Activated T-helper 17 cell treated with anti-CD3 and anti-CD28 coated beads, Interleukin-2, amount 50 U/mL, for 72 hours (primary cell): ENCODE data around the gene COX17. TPM values are rescaled to one million over a fixed set of nuclear protein-coding genes. Genes with fewer than 3 reads are reported as not detected.

Experiments used
- ATAC-seq: fragments of 150-1000 bp; cut with Tn5 transposase; replicated peaks from 2 replicates; pipeline ENCODE4 v1.10.0; 2021; ENCODE audit warnings: mild to moderate bottlenecking, moderate library complexity
- H3K27ac Mint-ChIP-seq: one replicate; pipeline ENCODE4 v1.8.0; 2022; ENCODE audit warnings: mixed read lengths
- H3K27me3 Mint-ChIP-seq: one replicate; pipeline ENCODE4 v1.8.0; 2022; ENCODE audit warnings: mixed read lengths
- H3K36me3 Mint-ChIP-seq: one replicate; pipeline ENCODE4 v1.8.0; 2022; ENCODE audit warnings: low read depth, mild to moderate bottlenecking, mixed read lengths
- H3K4me1 Mint-ChIP-seq: one replicate; pipeline ENCODE4 v1.8.0; 2022; ENCODE audit warnings: mixed read lengths
- H3K4me3 Mint-ChIP-seq: one replicate; pipeline ENCODE4 v1.8.0; 2022; ENCODE audit warnings: mild to moderate bottlenecking, mixed read lengths
- H3K9me3 Mint-ChIP-seq: one replicate; pipeline ENCODE4 v1.8.0; 2022; ENCODE audit warnings: mixed read lengths
- total RNA-seq, 2 donors: library from RNA; stranded (reverse); gene quantifications; one replicate each; pipeline ENCODE4 v1.2.3, GENCODE V29; 2022

Gene COX17
- total RNA-seq, 2 donors from 2014 or later: 55.7 to 65.4 TPM

DNA sequence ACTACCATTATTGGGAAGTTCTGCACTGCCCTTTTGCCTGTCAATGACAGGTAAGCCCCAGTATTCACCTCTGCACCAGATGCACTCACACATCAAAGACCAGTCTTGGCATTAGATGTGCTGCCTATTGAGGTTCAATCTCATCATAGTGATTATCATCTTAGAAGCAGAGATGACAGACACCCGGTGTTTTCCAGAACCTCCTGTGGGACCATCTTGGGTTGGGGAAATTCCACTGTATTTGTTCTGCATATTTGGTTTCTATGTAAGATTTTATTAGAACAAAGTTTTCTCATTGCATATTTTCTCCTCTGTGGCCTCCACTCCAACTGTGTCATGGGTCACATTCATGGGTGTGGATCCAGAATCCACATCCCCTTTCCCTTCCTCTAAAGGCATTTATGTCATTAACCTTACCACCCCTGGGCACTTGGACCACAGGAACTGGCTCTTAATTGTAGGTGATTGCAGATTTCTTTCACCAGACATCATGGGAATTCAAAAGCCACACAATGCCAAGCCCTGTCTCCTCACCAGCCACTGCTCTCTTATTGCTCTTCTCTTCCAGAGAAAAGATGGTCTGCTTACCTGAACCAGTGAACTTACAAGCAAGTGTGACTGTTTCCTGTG is 48.3 kb downstream of the COX17 start:
- peaks cover 38% of the 10 kb centered on the region for H3K4me1 Mint-ChIP-seq
- H3K27me3 Mint-ChIP-seq: no peaks in the 10 kb centered on the region
- no peaks in the 10 kb centered on the region for H3K9me3 Mint-ChIP-seq
- ATAC-seq: peak; percentile 43
- peak overlapping the region; percentile 79 for H3K4me3 Mint-ChIP-seq
- peak overlapping the region; percentile 95 for H3K27ac Mint-ChIP-seq
- H3K36me3 Mint-ChIP-seq: no peaks in the 10 kb centered on the region

- H3K4me1 Mint-ChIP-seq: peaks cover 38% of the 10 kb centered on the region
- peak overlapping the region; percentile 95 for H3K27ac Mint-ChIP-seq
- H3K27me3 Mint-ChIP-seq: no peaks in the 10 kb centered on the region
- no peaks in the 10 kb centered on the region for H3K36me3 Mint-ChIP-seq
- H3K9me3 Mint-ChIP-seq: no peaks in the 10 kb centered on the region
- peak; percentile 93 for ATAC-seq
- H3K4me3 Mint-ChIP-seq: peak overlapping the region; percentile 79
Observed at GRCh38 chr3:119628390-119628789, 48.8 kb downstream of the COX17 start.

DNA sequence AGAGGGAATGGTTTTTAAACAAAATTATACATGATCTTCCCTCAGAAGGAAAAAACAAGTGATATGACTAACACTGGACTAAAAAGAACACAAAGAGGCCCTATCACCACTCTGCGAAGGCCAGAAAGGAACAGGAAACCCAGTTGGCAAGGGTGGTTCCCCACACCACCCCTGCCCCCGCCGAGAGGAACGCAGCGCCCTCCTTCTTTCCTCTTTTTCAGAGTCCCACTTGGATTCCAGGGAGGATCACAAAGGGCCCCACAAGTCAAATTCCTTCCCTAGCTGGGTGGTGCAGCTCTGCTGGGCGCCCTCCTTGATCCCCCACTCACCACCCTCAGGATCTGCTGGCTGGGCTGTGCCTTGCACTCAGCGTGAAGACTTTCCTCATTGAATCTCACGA is 49.7 kb downstream of the COX17 start:
- ATAC-seq: peak; percentile 53
- Mint-ChIP-seq H3K36me3 (no peaks in the 10 kb centered on the region), H3K27ac (peak overlapping the region; percentile 95), H3K4me3 (peak overlapping the region; percentile 79), H3K4me1 (peaks cover 38% of the 10 kb centered on the region), H3K9me3 (no peaks in the 10 kb centered on the region), H3K27me3 (no peaks in the 10 kb centered on the region)

DNA sequence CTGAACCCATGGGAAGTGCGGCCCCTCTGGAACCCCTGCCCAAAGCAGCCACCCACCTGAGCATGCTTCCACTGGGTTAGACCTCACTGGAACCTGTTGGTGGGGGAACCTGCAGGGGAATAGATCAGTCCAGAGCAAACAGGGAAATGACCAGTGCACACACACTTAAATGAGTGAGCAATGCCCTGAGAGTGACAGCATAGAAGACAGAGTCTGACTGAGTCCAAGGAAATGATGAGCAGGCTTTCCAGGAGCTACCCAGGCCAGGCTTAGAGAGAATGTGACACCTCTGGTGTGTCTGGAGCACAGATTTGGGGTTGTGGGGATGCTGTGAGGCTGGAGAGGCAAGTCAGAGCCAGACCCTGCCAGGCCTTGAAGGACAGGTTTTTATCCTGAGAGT is 51.0 kb downstream of the COX17 start:
- H3K27me3 Mint-ChIP-seq: no peaks in the 10 kb centered on the region
- H3K4me1 Mint-ChIP-seq: peaks cover 38% of the 10 kb centered on the region
- peak overlapping the region; percentile 59 for H3K27ac Mint-ChIP-seq
- ATAC-seq: peak; percentile 8
- H3K4me3 Mint-ChIP-seq: peak overlapping the region; percentile 79
- no peaks in the 10 kb centered on the region for H3K36me3 Mint-ChIP-seq
- H3K9me3 Mint-ChIP-seq: no peaks in the 10 kb centered on the region

- H3K27ac Mint-ChIP-seq: peak overlapping the region; percentile 59
- peaks cover 33% of the 10 kb centered on the region for H3K4me1 Mint-ChIP-seq
- H3K36me3 Mint-ChIP-seq: no peaks in the 10 kb centered on the region
Observed at GRCh38 chr3:119625451-119626153, 51.6 kb downstream of the COX17 start.

GRCh38 chr3:119624002-119624720 is 53.0 kb downstream of the COX17 start:
- Mint-ChIP-seq H3K9me3 (no peaks in the 10 kb centered on the region), H3K36me3 (no peaks in the 10 kb centered on the region), H3K4me1 (peaks cover 32% of the 10 kb centered on the region), H3K27me3 (no peaks in the 10 kb centered on the region), H3K27ac (no peak overlapping the region), H3K4me3 (no peak overlapping the region)
- ATAC-seq: no peak

More at GRCh38 chr3:119625451-119626153, 51.6 kb downstream of the COX17 start:
- H3K4me3 Mint-ChIP-seq: peak overlapping the region; percentile 79
- no peaks in the 10 kb centered on the region for H3K9me3 Mint-ChIP-seq
- no peak for ATAC-seq
- no peaks in the 10 kb centered on the region for H3K27me3 Mint-ChIP-seq

DNA sequence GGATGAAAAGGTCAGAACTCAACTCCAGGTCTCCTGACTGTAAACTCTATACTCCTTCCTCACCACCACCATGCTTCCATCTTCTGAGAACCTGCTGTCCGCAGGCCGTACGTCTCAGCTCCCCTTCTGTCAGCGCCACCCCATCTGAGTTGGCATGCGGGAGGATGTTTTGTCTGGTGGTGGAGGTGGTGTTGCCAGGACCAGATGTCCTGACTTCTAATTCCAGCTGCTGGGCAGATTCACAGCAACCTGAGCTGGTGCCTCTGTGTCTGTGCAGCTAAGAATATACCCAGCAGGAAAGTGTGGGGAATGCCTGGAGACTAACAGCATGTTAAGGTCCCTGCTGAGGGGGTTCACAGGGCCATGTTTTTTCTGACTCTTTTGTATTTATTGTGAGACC is 56.3 kb downstream of the COX17 start:
- Mint-ChIP-seq H3K4me1 (peaks cover 5% of the 10 kb centered on the region), H3K4me3 (no peak overlapping the region), H3K36me3 (no peaks in the 10 kb centered on the region), H3K9me3 (no peaks in the 10 kb centered on the region), H3K27ac (no peak overlapping the region), H3K27me3 (no peaks in the 10 kb centered on the region)
- ATAC-seq: no peak

Other genes with a start within 250 kb of the COX17 start
- 10 to 100 TPM; 41.8 to 48.1 TPM for gene TMEM39A, start 213.8 kb downstream of the COX17 start, total RNA-seq
- gene POGLUT1, start 208.4 kb downstream of the COX17 start, total RNA-seq: 10 to 100 TPM; 14.2 to 21.0 TPM
- gene TIMMDC1, start 178.9 kb downstream of the COX17 start, total RNA-seq: 10 to 100 TPM; 55.6 to 89.7 TPM
- gene CD80, start 117.8 kb downstream of the COX17 start, total RNA-seq: 10 to 100 TPM; 24.3 to 28.8 TPM
- gene ADPRH, start 97.9 kb downstream of the COX17 start, total RNA-seq: 10 to 100 TPM; 11.4 to 14.7 TPM
- gene PLA1A, start 79.5 kb downstream of the COX17 start, total RNA-seq: under 1 TPM; 0.34 to 0.39 TPM
- gene POPDC2, start 16.8 kb downstream of the COX17 start, total RNA-seq: 1 to 10 TPM; 4.0 to 4.7 TPM
- 1 to 10 TPM in 1 of 2 donors, not detected in 1; 1.6 TPM for gene CFAP91, start 25.6 kb upstream of the COX17 start, total RNA-seq
- gene NR1I2, start 104.7 kb upstream of the COX17 start, total RNA-seq: under 1 TPM; 0.43 to 0.82 TPM